NCI-H2227 (cell line): Measurements from ENCODE around the gene PLXDC1.

Experiments
- DNase-seq: peaks from one replicate; lab custom pipeline; 2025; ENCODE audit not compliant: unreplicated experiment; lab: John Stamatoyannopoulos, UW

The PLXDC1 gene

DNA sequence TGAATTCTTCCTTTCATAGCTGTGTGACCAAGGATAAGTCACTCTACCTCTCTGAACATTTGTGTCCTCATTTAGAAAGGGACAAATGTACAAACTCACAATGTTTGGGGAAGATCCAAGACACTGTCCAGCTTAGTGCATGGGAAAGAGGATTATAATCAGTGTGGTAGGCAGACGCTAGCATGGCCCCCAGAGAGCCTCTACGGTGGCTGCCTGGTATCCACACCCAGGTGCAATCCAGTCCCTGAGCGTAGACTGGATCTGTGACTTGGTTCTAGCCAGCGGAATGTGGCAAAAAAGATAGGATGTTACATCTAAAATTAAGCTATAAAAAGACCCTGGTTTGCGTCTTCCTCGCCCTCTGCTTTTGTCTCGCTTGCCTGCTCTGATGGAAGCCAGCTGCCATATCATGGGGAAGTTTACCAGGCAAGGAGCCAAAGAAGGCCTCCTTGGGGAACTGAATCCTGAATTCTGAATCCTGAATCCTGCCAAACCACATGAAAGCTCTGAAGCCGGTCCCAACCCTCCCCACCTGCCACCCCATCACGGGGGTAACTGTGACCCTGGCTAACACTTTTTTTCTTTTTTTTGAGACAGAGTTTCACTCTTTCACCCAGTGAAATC is 51.7 kb downstream of the PLXDC1 start:
- no peak for DNase-seq

DNA sequence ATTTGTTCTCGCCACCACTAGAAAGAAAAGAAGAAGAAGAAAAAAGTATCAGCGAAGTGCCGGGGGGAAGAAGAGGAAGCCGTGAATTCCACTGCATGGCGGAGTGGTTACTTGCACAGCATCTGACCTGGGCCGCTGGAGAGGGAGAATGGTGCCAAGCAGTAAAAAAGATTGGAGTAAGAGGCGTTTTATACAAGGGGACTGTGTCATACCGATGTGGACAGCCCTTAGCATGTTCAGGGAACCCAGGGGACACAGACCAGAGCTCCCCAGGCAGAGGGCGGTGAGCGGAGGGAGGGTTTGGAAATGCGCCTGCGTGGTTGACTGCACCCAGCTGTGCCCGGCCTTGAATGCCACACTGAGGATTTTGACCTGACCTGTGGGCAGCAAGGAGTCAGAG is 52.8 kb downstream of the PLXDC1 start:
- no peak for DNase-seq

DNA sequence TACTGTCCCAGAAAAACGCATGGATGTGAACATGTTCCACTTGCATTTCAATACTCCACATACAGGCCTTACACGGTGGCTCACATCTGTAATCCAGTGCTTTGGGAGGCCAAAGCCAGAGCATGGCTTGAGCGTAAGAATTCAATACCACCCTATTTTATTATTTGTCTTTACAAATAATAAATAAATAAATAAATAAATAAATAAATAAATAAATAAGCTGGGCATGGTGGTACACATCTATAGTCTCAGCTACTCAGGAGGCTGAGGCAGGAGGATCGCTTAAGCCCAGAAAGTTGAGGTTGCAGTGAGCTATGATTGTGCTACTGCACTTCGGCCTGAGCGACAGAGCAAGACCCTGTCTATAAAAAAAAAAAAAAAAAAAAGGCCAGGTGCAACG is 53.9 kb downstream of the PLXDC1 start:
- no peak for DNase-seq

DNA sequence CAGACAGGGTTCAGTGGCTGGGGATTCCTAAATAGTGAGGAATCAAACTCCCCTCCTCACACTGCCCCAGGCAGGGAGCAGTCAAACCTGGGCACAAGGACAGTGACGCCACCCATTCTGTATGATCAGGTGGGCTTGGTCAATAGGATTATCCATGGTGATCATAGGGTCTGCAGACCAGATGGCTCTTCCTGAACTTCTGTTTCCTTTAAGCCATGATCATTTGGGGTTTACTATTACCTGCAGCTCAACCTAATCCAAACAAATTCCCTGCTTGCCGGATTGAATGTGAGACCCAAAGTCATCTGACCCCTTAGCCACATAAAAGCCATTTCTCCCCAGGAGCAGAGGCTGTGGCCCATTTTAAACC is 54.3 kb downstream of the PLXDC1 start:
- no peak for DNase-seq

DNA sequence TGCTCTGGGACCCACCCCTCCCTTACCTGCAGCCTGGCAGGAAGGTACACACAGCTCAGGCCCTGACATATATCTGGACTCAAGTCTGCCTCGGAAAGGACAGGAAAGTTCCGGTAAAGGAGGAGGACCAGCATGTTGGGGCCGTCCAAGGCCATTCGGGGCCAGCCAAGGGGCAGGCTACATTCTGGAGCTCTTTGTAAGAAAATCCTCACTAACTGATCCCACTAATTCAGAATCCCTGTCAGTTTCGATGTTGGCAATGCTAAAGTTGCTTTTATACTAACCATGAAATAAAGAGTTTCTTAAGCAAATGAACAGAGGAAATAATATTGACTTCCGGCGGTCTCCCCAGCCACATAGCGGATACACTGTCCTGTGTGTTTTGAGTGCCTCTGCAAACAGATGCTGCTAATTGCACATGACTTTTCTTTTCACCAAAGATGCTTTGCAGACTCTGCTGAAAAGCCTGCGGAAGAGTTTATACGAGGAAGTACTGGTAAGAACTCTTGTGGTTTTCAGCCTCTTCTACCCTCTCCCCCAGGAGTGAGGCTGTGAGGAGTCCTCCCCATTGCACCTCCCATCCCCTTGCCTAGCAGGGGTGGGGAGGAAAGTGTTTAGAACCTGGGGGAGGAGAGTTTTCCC is 54.8 kb downstream of the PLXDC1 start:
- no peak for DNase-seq

DNA sequence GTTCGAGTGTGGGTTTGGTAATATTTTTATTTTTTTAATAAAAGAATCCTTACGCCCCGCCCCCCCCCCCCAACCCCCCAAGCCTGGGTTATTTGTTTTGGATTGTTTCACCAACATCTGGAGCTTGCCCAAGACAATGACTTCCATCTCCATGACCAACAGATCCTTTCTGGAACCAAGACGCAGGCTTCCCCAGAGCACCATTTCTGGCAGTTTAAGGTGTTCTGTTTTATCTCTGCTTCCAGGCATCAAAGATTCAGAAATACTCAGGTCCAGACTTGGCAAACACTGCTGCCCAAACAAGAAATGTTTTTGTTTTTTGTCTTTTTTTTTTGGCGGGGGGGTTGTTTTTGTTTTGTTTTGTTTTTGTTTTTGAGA is 56.1 kb downstream of the PLXDC1 start:
- DNase-seq, result no peak

DNA sequence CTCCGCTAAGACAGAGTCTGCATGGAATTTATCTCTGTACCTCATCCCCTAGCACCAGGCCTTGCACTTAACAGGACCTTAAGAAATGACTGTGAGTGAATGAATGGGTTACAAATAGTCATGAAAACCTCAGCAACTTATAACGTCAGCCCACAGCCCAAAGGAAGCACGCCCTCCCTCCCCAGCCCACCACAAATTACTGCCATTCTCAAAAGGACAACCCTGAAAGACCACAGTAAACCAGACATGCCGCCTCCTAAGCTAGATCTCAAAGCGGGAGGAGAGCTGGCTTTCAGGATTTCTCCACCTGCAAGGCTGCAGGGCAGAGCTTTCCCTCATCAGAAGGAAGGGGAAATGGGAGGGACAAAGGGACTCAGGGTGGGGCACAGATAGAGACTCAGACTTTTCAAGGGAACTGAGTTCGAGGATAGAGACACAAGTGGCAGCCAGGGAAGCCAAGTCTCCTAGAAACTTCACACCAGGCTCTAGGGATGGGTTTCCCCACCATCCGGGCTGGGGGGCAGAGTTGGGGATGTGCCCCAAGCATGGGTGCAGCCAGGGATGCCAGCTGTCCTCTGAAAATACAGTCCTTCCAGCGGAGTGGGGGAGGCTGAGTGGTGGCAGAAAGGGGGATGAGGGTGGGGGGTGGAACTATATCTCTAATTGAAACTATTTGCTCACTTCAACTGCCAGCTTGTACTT is 56.7 kb downstream of the PLXDC1 start:
- DNase-seq, result no peak

DNA sequence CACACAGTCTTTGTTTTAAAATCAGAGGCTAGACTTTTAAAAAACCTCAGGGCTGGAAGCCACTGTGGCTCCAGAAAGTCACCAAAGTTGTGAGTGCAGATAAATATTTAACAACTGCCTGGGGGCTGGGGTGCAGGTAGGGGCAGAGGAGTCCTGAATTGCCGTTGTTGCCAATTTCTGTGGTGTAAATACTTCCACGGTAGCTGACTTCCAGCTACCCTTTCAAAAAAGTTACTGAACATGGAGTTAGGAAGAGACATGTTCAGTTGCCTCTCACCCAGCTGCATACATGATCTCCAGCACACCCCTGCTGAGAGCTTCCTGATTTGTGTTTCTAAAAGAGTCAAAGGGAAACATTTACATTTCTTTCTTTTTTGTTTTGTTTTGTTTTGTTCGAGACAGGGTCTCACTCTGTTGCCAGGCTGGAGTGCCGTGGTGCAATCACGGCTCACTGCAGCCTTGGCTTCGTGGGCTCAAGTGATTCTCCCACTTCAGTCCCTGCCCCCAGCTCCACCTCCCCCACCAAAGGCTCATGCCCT is 58.7 kb downstream of the PLXDC1 start:
- no peak for DNase-seq

DNA sequence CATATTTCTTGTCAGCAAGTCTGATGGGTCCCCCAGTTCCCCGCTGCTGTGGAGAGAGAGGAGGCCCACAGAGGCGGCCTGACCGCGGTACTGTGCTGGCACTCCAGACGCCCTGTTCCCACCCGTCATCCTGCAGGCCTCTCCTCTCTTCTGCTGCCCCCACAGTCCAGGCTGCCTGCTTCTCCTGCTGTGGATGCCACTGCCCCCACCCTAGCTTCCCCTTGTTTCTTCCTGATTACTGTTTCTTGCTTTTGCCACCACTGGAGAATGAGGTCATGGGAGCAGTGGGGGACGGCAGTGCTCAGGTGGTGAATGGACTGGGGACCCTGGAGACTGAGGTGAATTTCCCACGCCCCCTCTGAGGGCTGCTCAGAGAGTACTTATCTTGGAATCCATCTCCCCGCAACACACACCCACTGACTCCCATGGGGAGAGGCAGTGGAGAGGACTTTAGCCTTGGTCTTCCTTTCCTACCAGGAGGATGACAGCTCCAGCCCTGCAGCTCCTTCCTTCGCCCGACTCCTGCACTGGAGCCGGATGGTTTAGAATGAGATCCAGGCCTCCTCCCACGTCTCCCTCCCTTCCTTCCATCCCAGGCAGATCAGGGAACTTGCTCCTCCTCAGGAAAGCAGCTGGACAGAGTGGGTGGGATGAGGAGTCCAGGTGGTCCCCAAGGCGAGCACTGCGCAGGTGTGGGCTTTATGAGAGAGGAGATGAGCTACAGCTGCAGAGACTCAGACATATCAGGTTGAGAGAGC is 60.4 kb downstream of the PLXDC1 start:
- DNase-seq, result no peak

DNA sequence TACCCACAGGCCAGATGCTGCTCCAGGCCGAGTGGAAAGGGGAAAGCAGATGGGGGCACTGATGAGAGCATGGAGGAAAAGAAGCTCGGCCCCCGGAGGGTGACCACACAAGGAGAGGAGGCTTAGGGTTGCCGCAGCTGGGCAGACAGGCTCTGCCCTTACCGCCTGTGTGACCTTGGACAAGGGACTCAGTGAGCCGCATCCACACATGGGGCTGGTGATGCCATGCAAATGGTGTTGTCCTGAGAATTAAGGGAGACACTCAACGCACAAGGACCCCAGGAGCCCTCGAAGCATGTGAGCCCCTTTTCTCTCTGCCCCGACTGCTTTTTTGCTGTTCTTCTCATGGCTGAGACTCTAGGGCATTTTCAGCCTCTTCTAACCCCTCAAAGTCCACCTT is 61.0 kb downstream of the PLXDC1 start:
- no peak for DNase-seq

DNA sequence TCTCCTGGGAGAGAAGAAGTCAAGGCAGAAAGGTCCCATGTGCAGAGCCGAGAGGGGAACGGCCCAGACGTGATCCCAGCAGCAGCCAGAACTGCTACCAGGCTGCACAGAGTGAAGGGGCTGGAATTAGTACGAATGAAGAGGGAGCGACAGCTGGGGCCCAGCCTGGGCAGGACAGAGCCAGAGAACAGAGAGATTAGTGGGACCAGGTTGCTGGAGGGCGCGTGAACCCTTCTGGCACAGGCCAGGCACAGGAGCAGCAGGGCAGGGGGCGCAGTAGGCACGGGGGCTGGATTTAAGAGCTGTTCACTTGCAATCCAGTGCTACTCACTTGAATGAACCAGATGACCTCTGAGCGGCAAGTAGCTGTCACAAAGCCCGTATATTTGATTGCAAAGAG is 66.9 kb downstream of the PLXDC1 start:
- no peak for DNase-seq

DNA sequence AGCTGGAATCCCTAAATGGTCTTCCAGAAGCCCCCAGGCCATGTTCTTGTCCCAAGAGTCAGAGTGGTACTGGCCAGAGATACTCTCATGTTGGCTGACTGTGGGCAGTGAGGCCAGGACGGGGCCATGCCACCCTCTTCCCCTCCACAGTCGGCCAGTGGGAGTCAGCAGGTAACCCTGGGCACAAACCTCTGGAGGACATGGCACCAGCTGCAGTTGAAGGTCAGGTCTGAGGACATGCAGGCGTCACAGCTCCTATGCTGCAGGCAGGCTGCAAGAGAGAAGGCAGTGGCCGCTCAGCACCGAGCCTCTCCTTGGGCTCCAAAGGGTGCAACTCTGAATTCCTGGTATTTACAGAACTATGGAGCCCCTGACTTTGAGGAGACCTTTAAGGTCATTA is 68.2 kb downstream of the PLXDC1 start:
- DNase-seq, result no peak

DNA sequence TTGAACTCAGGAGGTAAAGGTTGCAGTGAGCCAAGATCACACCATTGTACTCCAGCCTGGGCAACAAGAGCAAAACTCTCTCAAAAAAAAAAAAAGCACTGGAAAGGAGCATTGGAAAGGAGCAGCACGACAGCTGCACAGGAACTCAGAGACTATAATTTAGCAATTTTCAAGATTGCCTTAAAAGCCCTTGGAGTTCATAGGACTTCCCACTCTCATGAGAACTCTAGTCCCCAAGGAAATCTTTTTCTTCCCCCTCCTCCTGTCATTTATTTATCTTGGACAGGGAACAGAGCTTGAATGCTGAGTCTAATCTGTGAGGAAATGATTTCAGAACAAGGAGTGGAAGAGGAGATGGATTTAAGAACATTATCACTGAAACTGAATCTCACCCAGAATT is 69.0 kb downstream of the PLXDC1 start:
- DNase-seq, result peak; percentile 82

DNA sequence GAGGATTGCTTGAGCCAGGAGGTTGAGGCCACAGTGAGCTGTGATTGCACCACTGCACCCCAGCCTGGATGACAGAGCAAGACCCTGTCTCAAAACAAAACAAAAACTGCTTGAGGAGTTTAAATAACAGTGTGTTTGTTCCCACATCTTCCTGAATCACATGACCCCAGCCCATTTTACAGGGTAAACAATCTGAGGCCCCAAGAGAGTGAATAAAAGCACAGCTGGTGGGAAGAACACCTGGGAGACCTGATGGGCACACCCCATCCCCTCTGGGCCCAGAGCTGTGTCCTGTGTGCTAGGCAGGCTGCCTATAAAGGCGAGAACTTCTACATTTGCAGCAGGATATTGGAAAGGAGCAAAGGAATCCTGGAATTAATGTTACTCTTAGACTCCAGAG is 69.6 kb downstream of the PLXDC1 start:
- DNase-seq, result no peak

DNA sequence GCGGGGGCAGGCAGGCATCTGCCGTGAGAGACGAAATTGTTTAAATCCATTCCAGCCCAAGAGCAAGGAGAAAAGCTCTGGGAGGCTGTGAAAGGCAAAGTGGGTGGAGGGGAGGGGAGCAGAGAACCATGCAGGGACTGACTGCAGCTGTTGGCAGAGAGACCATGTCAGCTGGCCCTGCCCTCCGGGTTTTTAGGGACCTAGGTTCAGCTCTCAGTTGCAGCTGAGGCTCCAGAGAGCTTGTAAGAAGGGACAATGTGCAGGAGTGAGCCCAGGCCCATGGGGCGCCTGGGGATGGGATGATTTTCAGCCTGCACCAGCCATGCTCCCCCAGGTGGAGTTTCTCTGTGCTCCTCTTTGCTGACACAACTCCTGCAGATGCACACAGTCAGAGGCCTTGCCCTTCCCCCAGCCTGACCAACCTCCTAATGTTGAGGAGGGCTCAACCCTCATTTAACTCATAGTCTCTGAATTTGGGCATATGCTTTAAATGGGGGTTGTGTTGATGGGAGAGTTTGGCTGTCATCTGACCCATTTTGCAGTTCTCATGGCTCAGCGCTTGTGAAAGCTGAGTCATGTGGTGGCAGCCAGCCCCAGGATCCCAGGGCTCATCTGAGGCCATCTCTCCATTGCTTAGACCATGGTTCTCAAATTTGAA is 70.9 kb downstream of the PLXDC1 start:
- DNase-seq, result no peak

DNA sequence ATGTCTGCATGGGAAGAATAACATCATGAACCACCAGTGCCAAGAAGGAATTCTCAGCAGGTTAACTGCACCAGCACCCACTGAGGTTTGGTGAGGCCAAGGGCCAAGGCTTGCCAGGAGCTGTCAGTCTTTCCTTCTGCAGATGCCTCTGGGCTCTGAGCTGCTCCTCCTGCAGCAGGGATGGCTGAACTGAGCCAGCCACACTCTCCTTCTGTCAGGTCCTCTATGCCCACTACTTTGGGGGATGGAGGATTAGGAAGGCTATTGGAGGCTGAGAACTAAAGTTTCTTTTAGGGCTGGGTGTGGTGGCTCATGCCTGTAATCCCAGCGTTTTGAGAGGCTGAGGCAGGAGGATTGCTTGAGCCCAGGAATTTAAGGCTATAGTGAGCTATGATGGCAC is 71.6 kb downstream of the PLXDC1 start:
- DNase-seq, result no peak

DNA sequence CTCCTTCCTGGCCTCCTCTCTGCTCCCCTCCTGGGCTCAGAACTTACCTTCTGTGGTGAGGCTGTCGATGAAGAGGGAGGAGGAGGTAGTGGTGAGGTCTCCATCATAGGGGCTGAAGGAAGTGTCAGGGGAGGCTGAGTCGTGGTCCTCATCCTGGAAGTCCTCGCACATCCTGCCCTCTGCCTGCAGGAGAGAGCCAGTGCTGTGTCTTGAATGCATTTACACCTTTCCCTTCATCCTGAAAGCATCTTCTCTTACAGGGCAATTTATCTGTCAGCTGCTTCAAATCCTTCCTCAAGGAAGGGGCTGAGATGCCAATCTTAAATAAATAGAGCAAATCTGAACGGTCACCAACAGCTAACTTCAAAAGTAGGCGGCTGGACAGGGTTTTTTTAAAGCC is 73.6 kb downstream of the PLXDC1 start:
- no peak for DNase-seq

DNA sequence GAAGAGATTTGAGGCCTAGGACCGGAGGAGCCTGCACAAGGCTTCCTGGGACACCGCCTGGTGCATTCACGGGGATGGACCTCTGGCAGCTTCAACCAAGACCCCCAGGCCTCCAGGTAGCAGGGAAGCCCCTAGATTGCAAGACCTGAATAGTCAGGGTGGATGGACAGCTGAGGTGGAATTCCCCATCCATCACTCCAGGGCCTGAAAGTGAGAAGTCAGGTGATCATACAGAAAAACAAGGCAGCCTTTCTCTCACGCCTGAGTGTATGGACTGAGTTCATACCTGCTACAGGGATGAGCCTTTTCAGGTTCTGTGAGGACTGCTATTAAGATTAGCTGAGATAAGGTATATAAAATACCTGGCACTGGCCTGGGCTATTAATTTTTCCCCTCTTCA is 74.2 kb downstream of the PLXDC1 start:
- DNase-seq, result no peak

DNA sequence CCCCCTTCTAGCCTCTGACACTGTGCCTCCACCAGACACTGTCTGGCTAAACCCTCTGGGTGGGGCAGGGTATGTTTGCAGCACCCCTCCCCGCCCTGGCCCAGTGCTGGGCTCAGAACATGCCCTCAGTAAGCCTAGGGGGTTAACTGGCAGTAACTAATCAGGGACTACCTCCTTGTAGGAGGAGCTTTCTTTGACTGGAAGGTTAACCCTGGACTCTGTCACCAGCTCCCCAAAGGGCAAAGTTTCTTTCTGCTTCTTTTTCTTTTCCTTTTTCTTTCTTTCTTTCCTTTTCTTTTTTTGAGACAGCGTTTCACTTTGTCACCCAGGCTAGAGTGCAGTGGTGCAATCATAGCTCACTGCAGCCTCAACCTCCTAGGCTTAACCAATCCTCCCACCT is 76.8 kb downstream of the PLXDC1 start:
- DNase-seq, result no peak

DNA sequence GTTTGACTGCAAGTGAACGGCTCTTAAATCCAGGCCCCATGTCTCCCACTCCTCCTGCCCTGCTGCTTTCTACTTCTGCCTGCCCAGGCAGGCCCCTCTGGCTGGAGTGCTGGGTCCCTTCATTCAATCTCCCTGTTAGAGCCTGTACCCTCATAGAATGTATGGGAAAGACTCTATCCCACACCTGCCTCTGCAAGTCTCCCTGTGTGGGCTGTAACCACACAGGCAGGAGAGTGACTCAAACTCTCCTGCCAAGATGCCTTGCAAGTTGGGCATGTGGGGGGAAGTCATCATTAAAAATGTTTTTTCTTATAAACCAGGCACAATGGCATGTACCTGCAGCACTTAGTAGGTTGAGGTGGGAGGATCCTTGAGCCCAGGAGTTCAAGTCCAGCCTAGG is 77.5 kb downstream of the PLXDC1 start:
- no peak for DNase-seq

DNA sequence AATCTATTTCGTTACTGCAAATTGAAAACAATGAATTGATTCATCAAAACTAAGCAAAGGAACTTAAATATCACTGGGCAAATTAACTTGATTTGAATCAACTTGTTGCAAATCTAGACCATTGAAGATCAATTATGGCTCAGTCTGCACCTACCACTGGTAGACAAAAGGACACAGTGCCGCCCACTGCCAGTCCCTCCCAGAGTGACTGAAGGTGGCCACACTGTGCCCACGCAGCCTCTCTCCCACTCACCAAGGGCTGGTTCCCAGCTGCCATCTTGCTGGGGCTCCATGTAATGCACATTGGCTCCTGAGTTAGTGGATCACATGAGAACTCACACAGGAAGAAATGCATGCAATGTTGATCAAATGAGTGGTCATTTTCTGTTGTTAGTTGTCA is 78.1 kb downstream of the PLXDC1 start:
- DNase-seq, result no peak
